GM12878 (cell line): Measurements from ENCODE around the gene PUM2. TPM values are rescaled to one million over a fixed set of nuclear protein-coding genes. Genes with fewer than 3 reads are reported as not detected.

ENCODE experiments used
- BACH1 ChIP-seq: fragments of 450-650 bp; IDR thresholded peaks from 2 replicates; pipeline ENCODE4 v1.6.1; 2017; ENCODE audit warnings: mild to moderate bottlenecking, borderline replicate concordance
- DPF2 ChIP-seq: fragments of 450-650 bp; IDR thresholded peaks from 2 replicates; pipeline ENCODE4 v1.6.1; 2017; ENCODE audit warnings: mild to moderate bottlenecking
- HDAC2 ChIP-seq: fragments of 200-600 bp; sonication (generic); IDR thresholded peaks from 2 replicates; pipeline ENCODE4 v1.6.1; 2017
- HDAC6 ChIP-seq: fragments of 200-600 bp; sonication (generic); IDR thresholded peaks from one replicate; pipeline ENCODE4 v1.8.0; 2017; ENCODE audit warnings: antibody characterized with exemption; ENCODE audit not compliant: unreplicated experiment
- MYC ChIP-seq: IDR thresholded peaks from 2 replicates; pipeline ENCODE4 v1.6.1; 2011; ENCODE audit warnings: mild to moderate bottlenecking, low read length, moderate library complexity, inconsistent platforms; ENCODE audit not compliant: insufficient read depth, insufficient replicate concordance, insufficient read length, severe bottlenecking
- NFYB ChIP-seq: IDR thresholded peaks from 2 replicates; pipeline ENCODE4 v1.6.1; 2011; ENCODE audit warnings: low read depth, mild to moderate bottlenecking, low read length, improper control_type of control experiment, moderate library complexity; ENCODE audit not compliant: insufficient read depth
- SRF ChIP-seq, 2 experiments: IDR thresholded peaks; 2 replicates each; pipeline ENCODE4 v1.6.1; 2011; ENCODE audit warnings: low read depth in 2 of 2, low read length in 2 of 2, mild to moderate bottlenecking in 1 of 2, moderate library complexity in 1 of 2
- ZNF384 ChIP-seq: IDR thresholded peaks from 2 replicates; pipeline ENCODE4 v1.6.1; 2012; ENCODE audit warnings: low read depth, mild to moderate bottlenecking, low read length, improper control_type of control experiment, borderline replicate concordance
- ZNF622 ChIP-seq: fragments of 450-650 bp; IDR thresholded peaks from 2 replicates; pipeline ENCODE4 v1.6.1; 2017; ENCODE audit warnings: mild to moderate bottlenecking, inconsistent platforms
- ZZZ3 ChIP-seq: IDR thresholded peaks from 2 replicates; pipeline ENCODE4 v1.6.1; 2011; ENCODE audit warnings: low read depth; ENCODE audit not compliant: control insufficient read depth, insufficient read length
- polyA plus RNA-seq, 11 experiments: library from polyadenylated mRNA; depleted of rRNA in 4 of 11; unstranded in 6 of 11; stranded (reverse) in 5 of 11; fragments of >200 nt; fragmentation: Nextera tagmentation in 4 of 11; fragmentation: Illumina TruSeq in 1 of 11; extraction: Ambion mirVana in 4 of 11; extraction: Trizol in 1 of 11; gene quantifications; 1 replicate in 1 of 11; 2 replicates in 10 of 11; pipeline versions ENCODE4 v1.2.1 to v1.2.3, GENCODE V29; 2011 to 2016; ENCODE audit warnings: inconsistent platforms in 2 of 11, missing spikeins in 2 of 11, low read depth in 1 of 11
- total RNA-seq, 4 experiments: library from RNA; depleted of rRNA in 3 of 4; stranded (reverse); fragments of >200 nt in 3 of 4; fragmentation: Illumina TruSeq in 1 of 4; extraction: Trizol in 1 of 4; gene quantifications; 2 replicates each; pipeline versions ENCODE4 v1.2.1 to v1.2.3, GENCODE V29; 2013 to 2021
- TF ChIP-seq, protein P1 (sequence below): fragments of 450-650 bp; IDR thresholded peaks from 2 replicates; pipeline ENCODE4 v1.6.1; 2017; ENCODE audit warnings: mild to moderate bottlenecking, moderate library complexity
- TF ChIP-seq, protein P2 (sequence below): IDR thresholded peaks from 2 replicates; pipeline ENCODE4 v1.6.1; 2012; ENCODE audit warnings: low read depth, low read length, improper control_type of control experiment
- TF ChIP-seq, protein P3 (sequence below): IDR thresholded peaks from 2 replicates; pipeline ENCODE4 v1.6.1; 2011; ENCODE audit warnings: borderline replicate concordance, low read depth, mild to moderate bottlenecking, moderate library complexity, mixed read lengths, low read length; ENCODE audit not compliant: insufficient read depth; ENCODE audit errors: extremely low read length

PUM2 gene
- total and polyA plus RNA-seq, 10 of the 15 experiments (the other 5 are each of a cell fraction or from before 2014, with no cell fraction given): 14.5 to 87.6 (median 29.4) TPM

DNA sequence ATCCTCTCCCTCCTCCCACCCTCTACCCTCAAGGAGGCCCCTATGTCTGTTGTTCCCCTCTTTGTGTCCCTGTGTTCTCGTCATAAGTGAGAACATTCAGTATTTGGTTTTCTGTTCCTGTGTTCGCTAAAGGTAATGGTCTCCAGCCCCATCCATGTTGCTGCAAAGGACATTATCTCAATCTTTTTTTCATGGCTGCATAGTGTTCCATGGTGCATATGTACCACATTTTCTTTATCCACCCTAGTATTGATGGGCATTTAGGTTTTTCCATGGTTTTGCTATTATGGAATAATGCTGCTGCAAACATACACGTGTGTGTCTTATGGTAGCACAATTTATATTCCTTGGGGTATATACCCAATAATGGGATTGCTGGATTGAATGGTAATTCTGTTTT, 33.0 kb downstream of the PUM2 start (continued):
- TF ChIP-seq NFYB: no peak
- TF ChIP-seq MYC: no peak
- TF ChIP-seq, protein P1, sequence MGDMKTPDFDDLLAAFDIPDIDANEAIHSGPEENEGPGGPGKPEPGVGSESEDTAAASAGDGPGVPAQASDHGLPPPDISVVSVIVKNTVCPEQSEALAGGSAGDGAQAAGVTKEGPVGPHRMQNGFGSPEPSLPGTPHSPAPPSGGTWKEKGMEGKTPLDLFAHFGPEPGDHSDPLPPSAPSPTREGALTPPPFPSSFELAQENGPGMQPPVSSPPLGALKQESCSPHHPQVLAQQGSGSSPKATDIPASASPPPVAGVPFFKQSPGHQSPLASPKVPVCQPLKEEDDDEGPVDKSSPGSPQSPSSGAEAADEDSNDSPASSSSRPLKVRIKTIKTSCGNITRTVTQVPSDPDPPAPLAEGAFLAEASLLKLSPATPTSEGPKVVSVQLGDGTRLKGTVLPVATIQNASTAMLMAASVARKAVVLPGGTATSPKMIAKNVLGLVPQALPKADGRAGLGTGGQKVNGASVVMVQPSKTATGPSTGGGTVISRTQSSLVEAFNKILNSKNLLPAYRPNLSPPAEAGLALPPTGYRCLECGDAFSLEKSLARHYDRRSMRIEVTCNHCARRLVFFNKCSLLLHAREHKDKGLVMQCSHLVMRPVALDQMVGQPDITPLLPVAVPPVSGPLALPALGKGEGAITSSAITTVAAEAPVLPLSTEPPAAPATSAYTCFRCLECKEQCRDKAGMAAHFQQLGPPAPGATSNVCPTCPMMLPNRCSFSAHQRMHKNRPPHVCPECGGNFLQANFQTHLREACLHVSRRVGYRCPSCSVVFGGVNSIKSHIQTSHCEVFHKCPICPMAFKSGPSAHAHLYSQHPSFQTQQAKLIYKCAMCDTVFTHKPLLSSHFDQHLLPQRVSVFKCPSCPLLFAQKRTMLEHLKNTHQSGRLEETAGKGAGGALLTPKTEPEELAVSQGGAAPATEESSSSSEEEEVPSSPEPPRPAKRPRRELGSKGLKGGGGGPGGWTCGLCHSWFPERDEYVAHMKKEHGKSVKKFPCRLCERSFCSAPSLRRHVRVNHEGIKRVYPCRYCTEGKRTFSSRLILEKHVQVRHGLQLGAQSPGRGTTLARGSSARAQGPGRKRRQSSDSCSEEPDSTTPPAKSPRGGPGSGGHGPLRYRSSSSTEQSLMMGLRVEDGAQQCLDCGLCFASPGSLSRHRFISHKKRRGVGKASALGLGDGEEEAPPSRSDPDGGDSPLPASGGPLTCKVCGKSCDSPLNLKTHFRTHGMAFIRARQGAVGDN: no peak
- TF ChIP-seq, protein P2, sequence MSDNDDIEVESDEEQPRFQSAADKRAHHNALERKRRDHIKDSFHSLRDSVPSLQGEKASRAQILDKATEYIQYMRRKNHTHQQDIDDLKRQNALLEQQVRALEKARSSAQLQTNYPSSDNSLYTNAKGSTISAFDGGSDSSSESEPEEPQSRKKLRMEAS: no peak
- no peak for TF ChIP-seq ZNF622
- TF ChIP-seq DPF2: no peak
- no peak for TF ChIP-seq ZNF384
- no peak for TF ChIP-seq HDAC2
- TF ChIP-seq, protein P3, sequence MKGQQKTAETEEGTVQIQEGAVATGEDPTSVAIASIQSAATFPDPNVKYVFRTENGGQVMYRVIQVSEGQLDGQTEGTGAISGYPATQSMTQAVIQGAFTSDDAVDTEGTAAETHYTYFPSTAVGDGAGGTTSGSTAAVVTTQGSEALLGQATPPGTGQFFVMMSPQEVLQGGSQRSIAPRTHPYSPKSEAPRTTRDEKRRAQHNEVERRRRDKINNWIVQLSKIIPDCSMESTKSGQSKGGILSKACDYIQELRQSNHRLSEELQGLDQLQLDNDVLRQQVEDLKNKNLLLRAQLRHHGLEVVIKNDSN: no peak
- TF ChIP-seq ZZZ3: no peak
- TF ChIP-seq BACH1: no peak
- TF ChIP-seq SRF (IDR thresholded peaks at IDR 0.05; ENCODE audit: low read depth in 2 of 2, low read length in 2 of 2): no peak
- no peak for TF ChIP-seq HDAC6
